Suprapubic skin (tissue), 4 donors: ENCODE results near the gene RBM15. TPM values are rescaled to one million over a fixed set of nuclear protein-coding genes. Genes with fewer than 3 reads are reported as not detected.

Experiments
- DNase-seq, 2 donors: peaks; one replicate each; pipeline ENCODE4 v3.0.0-alpha.2; 2019; ENCODE audit warnings: low spot score in 2 of 2
- H3K27ac ChIP-seq: fragments of 200-600 bp; sonication (generic); one replicate; pipeline ENCODE4 v1.5.1; 2019
- H3K27me3 ChIP-seq: fragments of 200-600 bp; sonication (generic); one replicate; pipeline ENCODE4 v1.5.1; 2019
- H3K36me3 ChIP-seq: fragments of 200-600 bp; sonication (generic); one replicate; pipeline ENCODE4 v1.5.1; 2019
- H3K4me1 ChIP-seq: fragments of 200-600 bp; sonication (generic); one replicate; pipeline ENCODE4 v1.5.1; 2019
- H3K4me3 ChIP-seq: fragments of 200-600 bp; sonication (generic); one replicate; pipeline ENCODE4 v1.5.1; 2019; ENCODE audit warnings: mild to moderate bottlenecking
- H3K9me3 ChIP-seq: fragments of 200-600 bp; sonication (generic); one replicate; pipeline ENCODE4 v1.5.1; 2019
- CTCF ChIP-seq, 2 donors: fragments of 200-600 bp in 1 of 2; fragments of 450-650 bp in 1 of 2; sonication (generic) in 1 of 2; IDR thresholded peaks; one replicate each; pipeline ENCODE4 v1.5.1; 2016 to 2019; ENCODE audit warnings: antibody characterized with exemption in 2 of 2, mild to moderate bottlenecking in 1 of 2, moderate library complexity in 1 of 2
- EP300 ChIP-seq: sonication (generic); formaldehyde crosslinking; IDR thresholded peaks from one replicate; pipeline ENCODE4 v1.6.1; 2017; ENCODE audit warnings: antibody characterized with exemption
- POLR2A ChIP-seq, 2 donors: fragments of 450-650 bp; IDR thresholded peaks; one replicate each; pipeline ENCODE4 v1.6.1; 2017; ENCODE audit warnings: antibody characterized with exemption in 2 of 2, mild to moderate bottlenecking in 2 of 2, moderate library complexity in 2 of 2
- POLR2AphosphoS5 ChIP-seq, 3 donors: sonication (generic); formaldehyde crosslinking; IDR thresholded peaks; one replicate each; pipeline ENCODE4 v1.6.1; 2017; ENCODE audit warnings: antibody characterized with exemption in 3 of 3
- WGBS: methylation state at CpG from one replicate; pipeline ENCODE4 v1.1.5; 2018; 5-methylcytosine and 5-hydroxymethylcytosine counted together
- total RNA-seq, 4 donors: library from RNA; depleted of rRNA; stranded (reverse); fragments of >200 nt; gene quantifications; one replicate each; pipeline ENCODE4 v1.1.0, GENCODE V29; 2016

RBM15 gene
- total RNA-seq, 4 donors from 2014 or later, result 27.4 to 51.2 (median 32.7) TPM

GRCh38 chr1:110383251-110383990, 44.2 kb downstream of the RBM15 start:
- DNase-seq, result no peak
- no peak overlapping the region for H3K27ac ChIP-seq
- TF ChIP-seq CTCF (IDR thresholded peaks at IDR 0.05) (no peak), EP300 (no peak), POLR2A (IDR thresholded peaks at IDR 0.05) (no peak), POLR2AphosphoS5 (IDR thresholded peaks at IDR 0.05) (no peak)
- no peaks in the 10 kb centered on the region for H3K9me3 ChIP-seq
- H3K27me3 ChIP-seq, result no peaks in the 10 kb centered on the region
- H3K36me3 ChIP-seq, result peaks cover 5% of the 10 kb centered on the region
- WGBS, result 46% methylated on average over 5 of the region's 5 CpGs
- no peak overlapping the region for H3K4me3 ChIP-seq
- H3K4me1 ChIP-seq, result no peaks in the 10 kb centered on the region

- DNase-seq, result no peak
- 92% methylated on average over 19 of the region's 19 CpGs for WGBS
- H3K4me3 ChIP-seq, result no peak overlapping the region
- TF ChIP-seq CTCF (IDR thresholded peaks at IDR 0.05) (no peak), EP300 (no peak)
- no peak overlapping the region for H3K27ac ChIP-seq
- H3K9me3 ChIP-seq, result no peaks in the 10 kb centered on the region
- H3K4me1 ChIP-seq, result no peaks in the 10 kb centered on the region
- no peaks in the 10 kb centered on the region for H3K27me3 ChIP-seq
- no peaks in the 10 kb centered on the region for H3K36me3 ChIP-seq
These were observed 45.6 kb downstream of the RBM15 start for GRCh38 chr1:110384581-110385321.

GRCh38 chr1:110385369-110385768, 46.2 kb downstream of the RBM15 start:
- H3K4me1 ChIP-seq, result no peaks in the 10 kb centered on the region

GRCh38 chr1:110387048-110387754, 48.0 kb downstream of the RBM15 start:
- Histone ChIP-seq H3K9me3 (no peaks in the 10 kb centered on the region), H3K27ac (no peak overlapping the region), H3K36me3 (no peaks in the 10 kb centered on the region), H3K27me3 (no peaks in the 10 kb centered on the region), H3K4me1 (peaks cover 5% of the 10 kb centered on the region), H3K4me3 (no peak overlapping the region)
- DNase-seq, result no peak
- WGBS, result 100% methylated on average over 1 of the region's 1 CpG
- TF ChIP-seq POLR2AphosphoS5 (IDR thresholded peaks at IDR 0.05), result no peak

More at GRCh38 chr1:110385369-110385768, 46.2 kb downstream of the RBM15 start:
- H3K27ac ChIP-seq, result no peak overlapping the region
- H3K4me3 ChIP-seq, result no peak overlapping the region
- TF ChIP-seq POLR2AphosphoS5 (IDR thresholded peaks at IDR 0.05) (no peak), CTCF (IDR thresholded peaks at IDR 0.05) (no peak), EP300 (no peak), POLR2A (IDR thresholded peaks at IDR 0.05) (no peak)
- H3K36me3 ChIP-seq, result no peaks in the 10 kb centered on the region
- H3K9me3 ChIP-seq, result no peaks in the 10 kb centered on the region
- WGBS, result 97% methylated on average over 1 of the region's 1 CpG
- no peaks in the 10 kb centered on the region for H3K27me3 ChIP-seq
- no peak for DNase-seq

GRCh38 chr1:110390096-110390495, 50.9 kb downstream of the RBM15 start:
- peak overlapping the region; percentile 7 for H3K4me3 ChIP-seq
- H3K4me1 ChIP-seq, result peaks cover 5% of the 10 kb centered on the region
- no peaks in the 10 kb centered on the region for H3K27me3 ChIP-seq
- no peak for DNase-seq
- 63% methylated on average over 6 of the region's 6 CpGs for WGBS
- no peaks in the 10 kb centered on the region for H3K36me3 ChIP-seq
- H3K27ac ChIP-seq, result peak overlapping the region; percentile 49
- no peak for TF ChIP-seq POLR2AphosphoS5 (IDR thresholded peaks at IDR 0.05)
- no peak for TF ChIP-seq CTCF (IDR thresholded peaks at IDR 0.05)
- TF ChIP-seq EP300, result no peak
- TF ChIP-seq POLR2A (IDR thresholded peaks at IDR 0.05), result no peak
- no peaks in the 10 kb centered on the region for H3K9me3 ChIP-seq
